HCT116 (cell line): ENCODE measurements around the gene MERTK. TPM values are rescaled to one million over a fixed set of nuclear protein-coding genes. Genes with fewer than 3 reads are reported as not detected.

Source experiments
- ATAC-seq: fragments of 200-7000 bp; cut with Tn5 transposase; 2 replicates; pipeline ENCODE4 v1.9.1; 2020; ENCODE audit warnings: mild to moderate bottlenecking, moderate library complexity
- BruUV-seq: library from RNA; stranded (reverse); fragments of 400-500 nt; replicated peaks from 2 replicates; lab custom pipeline; 2021; lab: Mats Ljungman, UMichigan
- CTCF ChIA-PET: fragments of 300-600 bp; sonication (Branson Sonifier 250); formaldehyde crosslinking; loops from one replicate; lab custom pipeline; 2021; ENCODE audit warnings: antibody characterized with exemption; lab: Charles Lee
- POLR2A ChIA-PET: fragments of 300-600, 350-600 bp; sonication (Branson Sonifier 250); formaldehyde crosslinking; loops from one replicate; lab custom pipeline; 2021; ENCODE audit warnings: antibody characterized with exemption; lab: Charles Lee
- RAD21 ChIA-PET, 2 experiments: fragments of 300-600 bp; sonication (Branson Sonifier 250); formaldehyde crosslinking; loops; one replicate each; lab custom pipeline; 2023; ENCODE audit warnings: low total read pairs in 2 of 2; ENCODE audit not compliant: uncharacterized antibody in 2 of 2, unreplicated experiment in 2 of 2, low non-redundant PET in 1 of 2; lab: Charles Lee
- DNase-seq: peaks from one replicate; pipeline ENCODE4 v3.0.0-alpha.2; 2010; ENCODE audit warnings: low read depth, low spot score
- H2AFZ ChIP-seq: fragments of 200-600 bp; shearing (Covaris generic), sonication (generic); 2 replicates; pipeline ENCODE4 v1.6.1; 2017; ENCODE audit warnings: low read depth, mixed run types, mixed read lengths, antibody characterized with exemption, low read length; ENCODE audit not compliant: poor library complexity, severe bottlenecking
- H3K27ac ChIP-seq: 2 replicates; pipeline ENCODE4 v1.5.1; 2012; ENCODE audit warnings: low read depth, low read length
- H3K27me3 ChIP-seq: fragments of 200-600 bp; sonication (generic); 2 replicates; pipeline ENCODE4 v1.6.1; 2016; ENCODE audit warnings: mixed run types, low read length, mixed read lengths; ENCODE audit not compliant: insufficient read depth
- H3K36me3 ChIP-seq, 2 experiments: fragments of 200-500 bp in 1 of 2; fragments of 200-600 bp in 1 of 2; sonication (Bioruptor generic) in 1 of 2; sonication (generic) in 1 of 2; 2 replicates each; pipeline versions ENCODE4 v1.5.1 to v1.6.1; 2014 to 2016; ENCODE audit warnings: low read length in 2 of 2, inconsistent platforms in 1 of 2, mixed read lengths in 1 of 2, mixed run types in 1 of 2; ENCODE audit not compliant: insufficient read depth in 2 of 2, control insufficient read depth in 1 of 2
- H3K4me1 ChIP-seq, 2 experiments: fragments of 200-600 bp in 1 of 2; sonication (generic) in 1 of 2; 2 replicates each; pipeline versions ENCODE4 v1.5.1 to v1.6.1; 2012 to 2017; ENCODE audit warnings: low read length in 2 of 2, inconsistent platforms in 1 of 2, mild to moderate bottlenecking in 1 of 2, mixed read lengths in 1 of 2, mixed run types in 1 of 2, moderate library complexity in 1 of 2; ENCODE audit not compliant: insufficient read depth in 2 of 2, control insufficient read depth in 1 of 2
- H3K4me2 ChIP-seq: fragments of 200-600 bp; sonication (generic); 2 replicates; pipeline ENCODE4 v1.6.1; 2017; ENCODE audit warnings: mixed run types, low read length, mixed read lengths
- H3K4me3 ChIP-seq, 2 experiments: fragments of 200-600 bp in 1 of 2; sonication (generic) in 1 of 2; replicated peaks in 1 of 2; 2 replicates each; pipeline ENCODE4 v1.5.1; 2011 to 2016; ENCODE audit warnings: low read length in 2 of 2, control low read depth in 1 of 2, low read depth in 1 of 2, mild to moderate bottlenecking in 1 of 2, mixed read lengths in 1 of 2, mixed run types in 1 of 2
- H3K79me2 ChIP-seq: fragments of 200-600 bp; sonication (generic); 2 replicates; pipeline ENCODE4 v1.6.1; 2017; ENCODE audit warnings: mild to moderate bottlenecking, mixed run types, low read length, moderate library complexity, mixed read lengths; ENCODE audit not compliant: insufficient read depth
- H3K9ac ChIP-seq: fragments of 200-600 bp; sonication (generic); 2 replicates; pipeline ENCODE4 v1.6.1; 2016; ENCODE audit warnings: low read length, mixed read lengths
- H3K9me2 ChIP-seq: fragments of 200-600 bp; sonication (generic), shearing (Covaris generic); 2 replicates; pipeline ENCODE4 v1.6.1; 2017; ENCODE audit warnings: mixed run types, mild to moderate bottlenecking, moderate library complexity; ENCODE audit not compliant: insufficient read depth
- H3K9me3 ChIP-seq, 2 experiments: fragments of 200-500 bp in 1 of 2; fragments of 200-600 bp in 1 of 2; sonication (Bioruptor generic) in 1 of 2; sonication (generic) in 1 of 2; 2 replicates each; pipeline ENCODE4 v1.6.1; 2014 to 2017; ENCODE audit warnings: low read length in 2 of 2, mixed read lengths in 2 of 2, inconsistent platforms in 1 of 2, low read depth in 1 of 2, mild to moderate bottlenecking in 1 of 2, mixed run types in 1 of 2, moderate library complexity in 1 of 2; ENCODE audit not compliant: control insufficient read depth in 1 of 2, insufficient read depth in 1 of 2
- H4K20me1 ChIP-seq: fragments of 200-600 bp; sonication (generic), shearing (Covaris generic); 2 replicates; pipeline ENCODE4 v1.6.1; 2017; ENCODE audit warnings: mixed run types, mild to moderate bottlenecking, moderate library complexity; ENCODE audit not compliant: insufficient read depth
- CBX3 ChIP-seq: IDR thresholded peaks from 2 replicates; pipeline ENCODE4 v1.6.1; 2012; ENCODE audit warnings: low read depth
- CEBPB ChIP-seq: IDR thresholded peaks from 2 replicates; pipeline ENCODE4 v1.6.1; 2012; ENCODE audit warnings: low read depth
- EGR1 ChIP-seq: IDR thresholded peaks from 2 replicates; pipeline ENCODE4 v1.6.1; 2012; ENCODE audit warnings: low read depth
- EZH2 ChIP-seq: fragments of 200-600 bp; sonication (generic); IDR thresholded peaks from 2 replicates; pipeline ENCODE4 v1.6.1; 2017; ENCODE audit warnings: antibody characterized with exemption, mixed run types
- EZH2phosphoT487 ChIP-seq: fragments of 200-600 bp; IDR thresholded peaks from 2 replicates; pipeline ENCODE4 v1.6.1; 2018; ENCODE audit warnings: antibody characterized with exemption, borderline replicate concordance
- JUND ChIP-seq: IDR thresholded peaks from 2 replicates; pipeline ENCODE4 v1.6.1; 2012
- POLR2A ChIP-seq: IDR thresholded peaks from 2 replicates; pipeline ENCODE4 v1.7.0; 2011; ENCODE audit warnings: borderline replicate concordance; ENCODE audit not compliant: insufficient read depth, insufficient read length; ENCODE audit errors: extremely low read depth
- POLR2AphosphoS5 ChIP-seq: IDR thresholded peaks from 2 replicates; pipeline ENCODE4 v1.6.1; 2011; ENCODE audit warnings: mild to moderate bottlenecking, low read depth, low read length, moderate library complexity
- RAD21 ChIP-seq: IDR thresholded peaks from 2 replicates; pipeline ENCODE4 v1.6.1; 2012; ENCODE audit warnings: low read depth, mild to moderate bottlenecking
- SP1 ChIP-seq: IDR thresholded peaks from 2 replicates; pipeline ENCODE4 v1.6.1; 2012; ENCODE audit warnings: low read depth
- YY1 ChIP-seq: IDR thresholded peaks from 2 replicates; pipeline ENCODE4 v1.6.1; 2011; ENCODE audit warnings: low read length, low read depth, moderate library complexity, mild to moderate bottlenecking; ENCODE audit not compliant: insufficient replicate concordance; ENCODE audit errors: extremely low read depth
- intact Hi-C: fragments of 100-400 bp; cut with micrococcal nuclease; formaldehyde crosslinking; loops from 2 replicates; pipeline ENCODE4 v1.10.0; 2022
- total RNA-seq: library from RNA; stranded (reverse); gene quantifications from one replicate; pipeline ENCODE4 v1.2.1, GENCODE V29; 2021; ENCODE audit not compliant: unreplicated experiment
- TF ChIP-seq, protein P1 (sequence below): IDR thresholded peaks from 2 replicates; pipeline ENCODE4 v1.6.1; 2012
- TF ChIP-seq, protein P2 (sequence below): IDR thresholded peaks from 2 replicates; pipeline ENCODE4 v1.6.1; 2012

The MERTK gene
- total RNA-seq, 1 experiment from 2014 or later: 5.7 TPM

DNA sequence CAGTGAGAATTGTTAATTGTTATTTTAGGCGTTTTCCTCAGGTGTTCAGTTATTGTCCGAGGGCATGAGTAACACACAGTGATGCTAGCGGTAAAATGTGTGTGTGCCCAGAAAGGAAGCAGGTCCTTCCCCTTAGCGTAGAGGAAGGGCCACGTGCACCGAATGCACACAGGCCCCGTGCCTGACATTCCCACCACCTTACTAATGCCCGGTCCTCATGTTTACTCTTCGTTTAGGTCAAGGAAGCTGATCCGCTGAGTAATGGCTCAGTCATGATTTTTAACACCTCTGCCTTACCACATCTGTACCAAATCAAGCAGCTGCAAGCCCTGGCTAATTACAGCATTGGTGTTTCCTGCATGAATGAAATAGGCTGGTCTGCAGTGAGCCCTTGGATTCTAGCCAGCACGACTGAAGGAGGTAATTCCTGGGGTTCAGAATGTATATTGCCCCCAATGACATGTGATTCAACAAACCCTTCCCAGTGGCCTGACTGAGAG is 76.7 kb downstream of the MERTK start (continued):
- TF ChIP-seq, protein P1, sequence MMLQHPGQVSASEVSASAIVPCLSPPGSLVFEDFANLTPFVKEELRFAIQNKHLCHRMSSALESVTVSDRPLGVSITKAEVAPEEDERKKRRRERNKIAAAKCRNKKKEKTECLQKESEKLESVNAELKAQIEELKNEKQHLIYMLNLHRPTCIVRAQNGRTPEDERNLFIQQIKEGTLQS: peak; percentile 41; the same call in 1 of the 2 replicates
- TF ChIP-seq CBX3: peak; percentile 100
- peak; percentile 99 for TF ChIP-seq SP1
- no peak for TF ChIP-seq POLR2A
- TF ChIP-seq EZH2phosphoT487: no peak
- TF ChIP-seq EGR1: peak; percentile 44; the same call in 1 of the 2 replicates
- TF ChIP-seq CEBPB: peak; percentile 96
- peak; percentile 59 for TF ChIP-seq YY1
- TF ChIP-seq POLR2AphosphoS5: peak; percentile 77
- TF ChIP-seq, protein P2, sequence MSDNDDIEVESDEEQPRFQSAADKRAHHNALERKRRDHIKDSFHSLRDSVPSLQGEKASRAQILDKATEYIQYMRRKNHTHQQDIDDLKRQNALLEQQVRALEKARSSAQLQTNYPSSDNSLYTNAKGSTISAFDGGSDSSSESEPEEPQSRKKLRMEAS: peak; percentile 100
- TF ChIP-seq EZH2: no peak
- TF ChIP-seq RAD21: peak; percentile 34; the same call in 1 of the 2 replicates

DNA sequence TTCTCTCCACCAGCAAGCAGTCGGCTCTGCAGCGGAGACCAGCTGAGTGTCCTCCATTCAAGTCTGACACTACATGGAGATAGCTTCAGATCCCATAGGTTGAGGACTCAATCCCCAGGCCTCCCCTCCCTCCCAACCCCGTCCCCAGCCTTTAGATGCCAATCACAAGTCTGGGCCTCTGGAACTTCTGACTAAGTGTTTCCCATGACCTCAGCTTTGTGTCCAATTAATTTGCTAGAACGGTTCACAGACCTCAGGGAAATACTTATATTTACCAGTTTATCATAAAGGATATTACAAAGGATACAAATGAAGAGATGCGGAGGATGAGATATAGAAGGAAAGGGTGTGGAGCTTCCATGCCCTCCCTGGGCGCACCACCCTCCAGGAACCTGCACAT is 77.4 kb downstream of the MERTK start:
- intact Hi-C loops: loop anchor here (1.0 to 5.0 kb wide), 3 partner anchors 30 to 78 kb away; partner anchors contain the start of gene MERTK
- no peaks in the 10 kb centered on the region for H4K20me1 ChIP-seq
- H2AFZ ChIP-seq: no peak overlapping the region
- TF ChIP-seq JUND: peak; percentile 30; the same call in 1 of the 2 replicates
- TF ChIP-seq, protein P2: no peak
- TF ChIP-seq, all 23 proteins: peak for 1
- CTCF ChIA-PET: no interaction called here
- Histone ChIP-seq H3K27ac (peak overlapping the region; percentile 23; the same call in 1 of the 2 replicates), H3K79me2 (no peaks in the 10 kb centered on the region), H3K9ac (peak overlapping the region; percentile 1; the same call in 1 of the 2 replicates), H3K36me3 (no peaks in the 10 kb centered on the region), H3K9me3 (peaks cover 0 to 4% of the 10 kb centered on the region in 2 experiments; a peak in 1 of 4 replicates), H3K9me2 (no peaks in the 10 kb centered on the region), H3K4me3 (no peak overlapping the region), H3K27me3 (no peaks in the 10 kb centered on the region), H3K4me2 (peak overlapping the region; percentile 52), H3K4me1 (peaks cover 30 to 43% of the 10 kb centered on the region in 2 experiments)
- no TSS peak for BruUV-seq
- DNase-seq (no peak), ATAC-seq (no peak)
- POLR2A ChIA-PET: interaction anchor here (0.6 kb wide), 1 partner anchor 44 kb away, joined by 3 read pairs; no protein-coding TSS in a partner anchor
- RAD21 ChIA-PET: interaction anchor here in 1 of 2 experiments (0.7 kb wide), 1 partner anchor 45 kb away, joined by 3 read pairs; no protein-coding TSS in a partner anchor
